ENCODE measurements around the gene HOXA3. TPM values are rescaled to one million over a fixed set of nuclear protein-coding genes. Genes with fewer than 3 reads are reported as not detected.

The HOXA3 gene
- total RNA-seq, 1 experiment from 2014 or later: not detected

- H3K36me3 Mint-ChIP-seq (ENCODE audit: insufficient read depth in 1 of 3, low read depth in 3 of 3): no peaks in the 10 kb centered on the region; a peak in 1 of 7 replicates
- TF ChIP-seq, protein P1, sequence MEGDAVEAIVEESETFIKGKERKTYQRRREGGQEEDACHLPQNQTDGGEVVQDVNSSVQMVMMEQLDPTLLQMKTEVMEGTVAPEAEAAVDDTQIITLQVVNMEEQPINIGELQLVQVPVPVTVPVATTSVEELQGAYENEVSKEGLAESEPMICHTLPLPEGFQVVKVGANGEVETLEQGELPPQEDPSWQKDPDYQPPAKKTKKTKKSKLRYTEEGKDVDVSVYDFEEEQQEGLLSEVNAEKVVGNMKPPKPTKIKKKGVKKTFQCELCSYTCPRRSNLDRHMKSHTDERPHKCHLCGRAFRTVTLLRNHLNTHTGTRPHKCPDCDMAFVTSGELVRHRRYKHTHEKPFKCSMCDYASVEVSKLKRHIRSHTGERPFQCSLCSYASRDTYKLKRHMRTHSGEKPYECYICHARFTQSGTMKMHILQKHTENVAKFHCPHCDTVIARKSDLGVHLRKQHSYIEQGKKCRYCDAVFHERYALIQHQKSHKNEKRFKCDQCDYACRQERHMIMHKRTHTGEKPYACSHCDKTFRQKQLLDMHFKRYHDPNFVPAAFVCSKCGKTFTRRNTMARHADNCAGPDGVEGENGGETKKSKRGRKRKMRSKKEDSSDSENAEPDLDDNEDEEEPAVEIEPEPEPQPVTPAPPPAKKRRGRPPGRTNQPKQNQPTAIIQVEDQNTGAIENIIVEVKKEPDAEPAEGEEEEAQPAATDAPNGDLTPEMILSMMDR (conservative IDR thresholded peaks at IDR 0.05): no peak
- Histone ChIP-seq H3K27me3 (ENCODE audit: insufficient read depth, low read length) (peaks cover 92% of the 10 kb centered on the region), H3K23me2 (ENCODE audit: insufficient read length, low read depth, low read length, poor library complexity, severe bottlenecking) (no peaks in the 10 kb centered on the region), H3T11ph (ENCODE audit: low read length) (no peak overlapping the region), H3K27ac (ENCODE audit: insufficient read length, low read depth, low read length) (no peak overlapping the region), H2AK5ac (ENCODE audit: insufficient read length, low read length) (no peak overlapping the region), H2BK20ac (ENCODE audit: low read depth, low read length, poor library complexity, severe bottlenecking) (no peak overlapping the region), H3K23ac (ENCODE audit: insufficient read length, low read depth, low read length) (no peak overlapping the region), H3K79me2 (ENCODE audit: insufficient read depth, low read length) (no peaks in the 10 kb centered on the region), H4K20me1 (ENCODE audit: control insufficient read depth, insufficient read depth, insufficient read length) (no peaks in the 10 kb centered on the region), H3K14ac (ENCODE audit: insufficient read depth, low read length) (no peak overlapping the region; the same call in 1 of the 2 replicates), H4K5ac (ENCODE audit: insufficient read length, low read depth, low read length) (no peak overlapping the region), H3K9me3 (ENCODE audit: control insufficient read depth, low read depth, low read length) (no peaks in the 10 kb centered on the region), H3K9ac (ENCODE audit: extremely low read depth, insufficient read length, low read length) (no peak overlapping the region), H2AFZ (ENCODE audit: low read length) (no peak overlapping the region), H3K18ac (ENCODE audit: insufficient read length, low read depth, low read length) (no peak overlapping the region), H2BK120ac (ENCODE audit: low read depth, low read length, poor library complexity, severe bottlenecking) (no peak overlapping the region), H4K8ac (replicated peaks; ENCODE audit: insufficient read length, low read depth, low read length) (no peak overlapping the region), H3K4ac (ENCODE audit: low read depth, low read length) (no peak overlapping the region), H2BK12ac (ENCODE audit: insufficient read length, low read depth, low read length) (no peak overlapping the region), H2BK5ac (ENCODE audit: insufficient read length, low read length) (no peak overlapping the region), H3K56ac (ENCODE audit: insufficient read length, low read depth, low read length) (no peak overlapping the region), H4K91ac (ENCODE audit: insufficient read length, low read depth, low read length) (no peak overlapping the region), H3K4me1 (ENCODE audit: insufficient read depth, low read length) (no peaks in the 10 kb centered on the region), H3K79me1 (ENCODE audit: insufficient read depth, low read depth, low read length, poor library complexity, severe bottlenecking) (no peaks in the 10 kb centered on the region), H2BK15ac (ENCODE audit: low read depth, low read length) (no peak overlapping the region), H3K4me2 (ENCODE audit: insufficient read depth, insufficient read length, low read length) (no peak overlapping the region)
- H3K27ac Mint-ChIP-seq: no peak overlapping the region
- peaks cover 9 to 17% of the 10 kb centered on the region in 2 experiments for H3K4me1 Mint-ChIP-seq
- H3K9me3 Mint-ChIP-seq: peaks cover 3 to 14% of the 10 kb centered on the region in 2 experiments; a peak in 2 of 5 replicates
- H3K27me3 Mint-ChIP-seq (ENCODE audit: low read depth): peaks cover 100% of the 10 kb centered on the region
- no CpG with 5 or more reads among the region's 78 CpGs for WGBS (ENCODE audit: extremely low coverage, insufficient read length, low lambda C conversion rate)
- H3K4me3 Mint-ChIP-seq: peak overlapping the region in 1 of 2 experiments; percentile 50; a peak in 1 of 5 replicates
- DNase-seq: peak; percentile 30
Measured at GRCh38 chr7:27192546-27193334, 40.4 kb upstream of the HOXA3 start.

All from H9 (cell line).